ENCODE data around the gene SNED1.

SNED1 gene

DNA sequence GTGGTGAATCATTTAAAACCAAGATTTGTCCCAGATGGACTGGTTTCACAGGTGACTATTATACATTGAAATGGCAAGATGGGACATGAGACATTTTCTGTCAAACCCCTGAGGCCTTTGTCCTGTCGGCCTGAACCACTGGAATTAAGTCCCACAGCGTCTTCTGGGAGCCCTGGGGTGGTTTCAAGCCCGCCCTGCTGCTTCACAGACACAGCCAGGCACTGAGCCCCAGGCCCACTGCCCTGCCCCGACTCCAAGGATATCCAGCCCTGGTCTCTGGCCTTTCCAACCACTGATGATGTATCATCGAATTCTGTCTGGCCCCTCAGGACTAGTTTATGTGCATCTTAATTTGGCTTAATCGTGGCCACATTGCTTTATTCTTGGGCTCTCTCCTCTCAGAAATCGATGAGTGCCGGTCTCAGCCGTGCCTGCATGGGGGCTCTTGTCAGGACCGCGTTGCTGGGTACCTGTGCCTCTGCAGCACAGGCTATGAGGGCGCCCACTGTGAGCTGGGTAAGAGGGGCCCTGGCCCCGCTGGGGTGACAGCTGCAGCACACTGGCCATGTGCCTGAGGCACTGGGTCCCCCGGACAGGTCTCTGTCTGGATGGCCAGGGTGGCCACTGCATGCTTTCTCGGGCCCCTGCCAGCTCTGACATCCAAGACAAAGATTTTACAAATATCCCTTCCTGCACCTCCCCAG lies 64.1 kb downstream of the SNED1 start:
- Histone ChIP-seq H2AFZ (ENCODE audit: low read length) (no peak overlapping the region), H3K27ac (ENCODE audit: low read length) (no peak overlapping the region), H3K79me2 (ENCODE audit: low read length) (no peaks in the 10 kb centered on the region), H3K36me3 (replicated peaks; ENCODE audit: insufficient read depth, low read length) (no peaks in the 10 kb centered on the region), H3K9me2 (replicated peaks; ENCODE audit: insufficient read depth, low read length) (no peaks in the 10 kb centered on the region), H3K4me2 (ENCODE audit: low read depth, low read length) (no peak overlapping the region), H3K27me3 (replicated peaks; ENCODE audit: insufficient read depth, low read length) (no peaks in the 10 kb centered on the region; the same call in 1 of the 2 replicates), H3K9ac (ENCODE audit: low read length) (no peak overlapping the region), H4K20me1 (ENCODE audit: insufficient read depth, low read length) (no peaks in the 10 kb centered on the region), H3K9me3 (replicated peaks; ENCODE audit: insufficient read depth, low read length) (no peaks in the 10 kb centered on the region), H3F3A (ENCODE audit: insufficient read depth, low read length) (no peaks in the 10 kb centered on the region), H3K4me1 (ENCODE audit: low read length) (peaks cover 2% of the 10 kb centered on the region; the same call in 1 of the 2 replicates), H3K4me3 (ENCODE audit: low read length) (no peak overlapping the region)
- DNase-seq, result no peak
- TF ChIP-seq, protein P1, sequence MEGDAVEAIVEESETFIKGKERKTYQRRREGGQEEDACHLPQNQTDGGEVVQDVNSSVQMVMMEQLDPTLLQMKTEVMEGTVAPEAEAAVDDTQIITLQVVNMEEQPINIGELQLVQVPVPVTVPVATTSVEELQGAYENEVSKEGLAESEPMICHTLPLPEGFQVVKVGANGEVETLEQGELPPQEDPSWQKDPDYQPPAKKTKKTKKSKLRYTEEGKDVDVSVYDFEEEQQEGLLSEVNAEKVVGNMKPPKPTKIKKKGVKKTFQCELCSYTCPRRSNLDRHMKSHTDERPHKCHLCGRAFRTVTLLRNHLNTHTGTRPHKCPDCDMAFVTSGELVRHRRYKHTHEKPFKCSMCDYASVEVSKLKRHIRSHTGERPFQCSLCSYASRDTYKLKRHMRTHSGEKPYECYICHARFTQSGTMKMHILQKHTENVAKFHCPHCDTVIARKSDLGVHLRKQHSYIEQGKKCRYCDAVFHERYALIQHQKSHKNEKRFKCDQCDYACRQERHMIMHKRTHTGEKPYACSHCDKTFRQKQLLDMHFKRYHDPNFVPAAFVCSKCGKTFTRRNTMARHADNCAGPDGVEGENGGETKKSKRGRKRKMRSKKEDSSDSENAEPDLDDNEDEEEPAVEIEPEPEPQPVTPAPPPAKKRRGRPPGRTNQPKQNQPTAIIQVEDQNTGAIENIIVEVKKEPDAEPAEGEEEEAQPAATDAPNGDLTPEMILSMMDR (IDR thresholded peaks at IDR 0.05; ENCODE audit: low read length), result no peak
- TF ChIP-seq EZH2phosphoT487 (IDR thresholded peaks at IDR 0.05; ENCODE audit: low read length), result no peak
- no peak for TF ChIP-seq EZH2 (optimal IDR thresholded peaks at IDR 0.05; ENCODE audit: low read depth, low read length)

DNA sequence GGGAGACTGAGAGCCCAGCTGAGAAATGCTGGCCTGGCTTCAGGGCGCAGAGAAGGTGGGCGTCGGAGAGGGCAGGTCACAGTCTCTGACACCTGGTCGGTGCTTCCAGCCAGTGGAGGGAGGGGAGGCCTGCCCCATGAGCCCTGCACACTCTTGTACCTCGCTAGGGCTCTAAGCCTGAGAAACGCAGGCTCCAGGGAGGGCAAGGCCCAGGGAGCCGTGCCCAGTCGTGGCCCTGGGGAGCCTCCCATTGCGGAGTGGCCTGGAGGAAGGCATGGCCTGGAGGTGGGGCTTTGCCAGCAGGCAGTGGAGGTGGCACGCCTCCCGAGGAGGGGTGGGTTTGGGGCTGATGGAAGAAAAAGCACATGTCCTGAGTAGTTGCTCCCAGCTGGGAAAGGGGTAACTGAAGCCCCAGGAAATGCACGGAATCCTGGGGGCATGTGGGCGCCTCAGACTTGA lies 64.7 kb downstream of the SNED1 start:
- Histone ChIP-seq H4K20me1 (ENCODE audit: insufficient read depth, low read length) (no peaks in the 10 kb centered on the region), H3K9ac (ENCODE audit: low read length) (no peak overlapping the region), H3K79me2 (ENCODE audit: low read length) (no peaks in the 10 kb centered on the region), H2AFZ (ENCODE audit: low read length) (no peak overlapping the region), H3K9me2 (replicated peaks; ENCODE audit: insufficient read depth, low read length) (no peaks in the 10 kb centered on the region), H3K36me3 (replicated peaks; ENCODE audit: insufficient read depth, low read length) (no peaks in the 10 kb centered on the region), H3K9me3 (replicated peaks; ENCODE audit: insufficient read depth, low read length) (no peaks in the 10 kb centered on the region), H3K4me2 (ENCODE audit: low read depth, low read length) (no peak overlapping the region), H3K27ac (ENCODE audit: low read length) (no peak overlapping the region), H3K27me3 (replicated peaks; ENCODE audit: insufficient read depth, low read length) (no peaks in the 10 kb centered on the region; the same call in 1 of the 2 replicates), H3F3A (ENCODE audit: insufficient read depth, low read length) (no peaks in the 10 kb centered on the region), H3K4me1 (ENCODE audit: low read length) (peaks cover 2% of the 10 kb centered on the region; the same call in 1 of the 2 replicates), H3K4me3 (ENCODE audit: low read length) (no peak overlapping the region)
- no peak for DNase-seq
- TF ChIP-seq EZH2phosphoT487 (IDR thresholded peaks at IDR 0.05; ENCODE audit: low read length), result no peak
- TF ChIP-seq, protein P1 (IDR thresholded peaks at IDR 0.05; ENCODE audit: low read length), result no peak
- no peak for TF ChIP-seq EZH2 (optimal IDR thresholded peaks at IDR 0.05; ENCODE audit: low read depth, low read length)

DNA sequence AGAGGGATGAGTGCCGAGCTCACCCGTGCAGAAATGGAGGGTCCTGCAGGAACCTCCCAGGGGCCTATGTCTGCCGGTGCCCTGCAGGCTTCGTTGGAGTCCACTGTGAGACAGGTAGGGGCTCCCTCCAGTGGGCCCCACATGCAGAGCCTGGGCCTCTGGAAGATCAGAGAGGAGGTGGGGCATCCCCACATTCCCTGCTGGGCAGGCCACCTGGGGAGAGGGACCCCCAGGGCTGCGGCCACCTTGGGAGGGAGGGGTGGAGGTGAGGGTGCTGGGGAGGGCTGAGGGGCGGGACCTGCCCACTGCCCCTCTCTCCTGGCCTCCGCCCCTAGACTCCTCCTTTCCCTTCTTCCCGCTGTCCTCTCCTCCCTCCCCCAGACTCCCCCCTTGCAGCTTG lies 65.2 kb downstream of the SNED1 start:
- H4K20me1 ChIP-seq (ENCODE audit: insufficient read depth, low read length), result no peaks in the 10 kb centered on the region
- peak; percentile 8 for DNase-seq
- no peak overlapping the region for H3K9ac ChIP-seq (ENCODE audit: low read length)
- no peaks in the 10 kb centered on the region for H3K9me2 ChIP-seq (replicated peaks; ENCODE audit: insufficient read depth, low read length)
- H3K36me3 ChIP-seq (replicated peaks; ENCODE audit: insufficient read depth, low read length), result no peaks in the 10 kb centered on the region
- peak overlapping the region; percentile 84; the same call in 1 of the 2 replicates for H2AFZ ChIP-seq (ENCODE audit: low read length)
- no peaks in the 10 kb centered on the region for H3K9me3 ChIP-seq (replicated peaks; ENCODE audit: insufficient read depth, low read length)
- H3K4me2 ChIP-seq (ENCODE audit: low read depth, low read length), result peak overlapping the region; percentile 68
- no peak overlapping the region for H3K27ac ChIP-seq (ENCODE audit: low read length)
- TF ChIP-seq EZH2 (optimal IDR thresholded peaks at IDR 0.05; ENCODE audit: low read depth, low read length) (no peak), EZH2phosphoT487 (IDR thresholded peaks at IDR 0.05; ENCODE audit: low read length) (no peak)
- TF ChIP-seq, protein P1 (IDR thresholded peaks at IDR 0.05; ENCODE audit: low read length), result no peak
- peak overlapping the region; percentile 44 for H3K4me3 ChIP-seq (ENCODE audit: low read length)
- H3F3A ChIP-seq (ENCODE audit: insufficient read depth, low read length), result no peaks in the 10 kb centered on the region
- H3K79me2 ChIP-seq (ENCODE audit: low read length), result no peaks in the 10 kb centered on the region
- peaks cover 2% of the 10 kb centered on the region; the same call in 1 of the 2 replicates for H3K4me1 ChIP-seq (ENCODE audit: low read length)
- H3K27me3 ChIP-seq (replicated peaks; ENCODE audit: insufficient read depth, low read length), result no peaks in the 10 kb centered on the region; the same call in 1 of the 2 replicates
